Activated CD8-positive, alpha-beta memory T cell treated with anti-CD3 and anti-CD28 coated beads, Interleukin-2, amount 50 U/mL, for 24 hours (primary cell): Measurements from ENCODE around the gene ZNF74.

ENCODE experiments used
- DNase-seq: peaks from one replicate; pipeline ENCODE4 v3.0.0-alpha.2; 2020; ENCODE audit errors: extremely low read depth

The ZNF74 gene

DNA sequence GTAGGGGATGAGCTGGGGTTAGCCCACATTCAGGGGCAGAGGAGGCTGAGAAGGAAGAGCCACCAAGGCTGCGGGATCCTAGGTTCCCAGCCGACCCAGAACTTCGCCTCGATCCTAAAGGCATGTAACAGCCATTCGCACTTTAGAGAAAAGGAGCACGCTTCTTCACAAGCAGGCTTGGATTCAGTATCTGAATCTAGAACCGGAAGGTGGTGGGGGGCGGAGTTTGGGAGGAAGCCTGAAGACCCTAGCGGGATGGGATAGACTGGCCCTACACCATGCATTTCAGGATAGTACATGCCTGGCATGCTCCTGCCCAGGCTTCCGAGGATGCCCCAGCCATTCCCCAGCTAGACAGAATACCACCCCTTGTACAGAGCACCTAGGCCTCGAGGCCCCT lies 39.2 kb downstream of the ZNF74 start:
- DNase-seq = no peak

GRCh38 chr22:20433686-20434241 lies 39.8 kb downstream of the ZNF74 start:
- no peak for DNase-seq

DNA sequence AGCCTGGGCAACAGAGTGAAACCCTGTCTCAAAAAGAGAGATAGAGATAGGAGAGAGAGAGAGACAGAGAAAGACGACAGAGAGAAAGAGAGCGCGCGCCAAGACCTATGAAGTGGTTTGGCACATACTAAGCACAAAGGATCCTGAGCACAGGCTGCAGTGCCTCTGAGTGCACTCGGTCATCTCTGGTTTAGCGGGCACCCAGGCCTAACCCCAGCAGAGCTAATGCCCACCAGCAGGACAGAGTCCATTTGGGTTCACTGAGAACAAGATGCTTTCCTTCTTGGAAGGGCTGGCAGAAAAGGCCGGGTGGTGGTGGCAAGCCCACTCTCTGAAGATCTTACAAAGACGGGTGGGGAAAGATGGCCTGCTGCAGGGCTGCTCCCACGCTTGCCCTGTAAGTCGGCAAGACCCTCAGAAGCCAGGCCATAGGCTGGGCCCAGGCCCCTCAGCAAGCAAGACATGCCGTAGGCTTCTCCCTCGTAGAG lies 40.4 kb downstream of the ZNF74 start:
- DNase-seq = no peak

DNA sequence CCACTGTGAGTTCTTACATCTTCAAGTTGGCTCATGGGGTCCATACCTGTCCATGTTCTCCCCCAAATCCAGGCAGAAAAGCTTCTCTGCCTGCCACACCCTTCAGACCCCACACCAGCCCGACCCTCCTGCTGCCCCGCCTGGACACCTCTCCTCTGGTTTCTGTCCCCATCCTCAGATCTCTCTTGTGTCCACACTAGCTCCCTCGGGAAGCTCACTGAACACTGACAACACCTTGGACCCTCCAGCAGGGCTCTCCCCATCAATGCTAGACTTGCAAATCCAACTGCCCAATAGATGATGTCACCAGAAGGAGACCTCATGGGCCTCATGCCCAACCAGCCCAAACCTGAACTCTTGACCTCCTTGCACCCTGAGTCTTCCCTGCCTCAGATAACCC lies 40.8 kb downstream of the ZNF74 start:
- no peak for DNase-seq

GRCh38 chr22:20435436-20436306 lies 41.7 kb downstream of the ZNF74 start:
- DNase-seq = no peak

- no peak for DNase-seq
These were observed 42.4 kb downstream of the ZNF74 start for GRCh38 chr22:20436307-20436767.

- DNase-seq = no peak
These were observed 43.0 kb downstream of the ZNF74 start for GRCh38 chr22:20436768-20437612.

DNA sequence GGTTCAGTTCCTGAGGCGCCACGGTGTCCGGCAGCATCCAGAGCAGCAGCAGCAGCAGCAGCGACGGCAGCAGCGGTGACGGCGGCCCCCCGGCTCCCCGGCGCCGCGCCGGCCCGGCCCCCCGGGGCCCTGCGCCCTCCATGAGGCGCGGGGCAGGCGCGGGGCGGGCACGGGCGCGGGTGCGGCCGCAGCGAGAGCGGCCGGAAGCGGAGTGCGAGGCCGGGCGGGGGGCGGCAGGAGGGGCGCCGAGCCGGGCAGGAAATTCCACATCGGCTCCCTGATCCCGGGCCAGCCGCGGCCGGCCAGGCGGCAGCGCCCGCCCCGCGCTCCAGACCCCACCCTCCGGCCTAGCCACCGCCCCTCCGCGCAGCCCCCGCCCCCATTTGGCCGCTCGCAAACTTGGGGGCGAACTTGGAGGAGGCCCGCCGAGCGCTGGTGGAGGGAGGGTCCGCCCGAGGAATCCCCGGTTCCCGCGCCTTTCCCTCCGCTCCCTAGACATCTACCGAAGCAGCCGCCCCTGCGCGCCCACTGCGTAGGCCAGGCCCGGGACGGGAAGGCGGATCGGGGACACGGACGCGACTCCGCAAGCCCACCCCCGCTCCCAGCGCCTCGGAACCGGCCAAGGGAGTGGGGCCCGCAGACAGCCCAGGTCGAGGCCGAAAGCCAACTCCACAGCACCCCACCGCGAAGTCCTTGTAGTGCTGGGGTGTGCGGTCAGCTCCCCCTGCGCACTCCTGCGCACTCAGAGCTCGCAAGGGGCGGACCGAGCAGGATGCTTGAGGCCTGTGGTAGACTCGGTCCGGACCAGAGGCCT lies 43.9 kb downstream of the ZNF74 start, which contains the start of gene SCARF2:
Gene SCARF2, minus strand, starts transcription at position 213 of the 814 bp plus-strand sequence. Its CDS starts 71 bp downstream, at position 142.
- DNase-seq = no peak

DNA sequence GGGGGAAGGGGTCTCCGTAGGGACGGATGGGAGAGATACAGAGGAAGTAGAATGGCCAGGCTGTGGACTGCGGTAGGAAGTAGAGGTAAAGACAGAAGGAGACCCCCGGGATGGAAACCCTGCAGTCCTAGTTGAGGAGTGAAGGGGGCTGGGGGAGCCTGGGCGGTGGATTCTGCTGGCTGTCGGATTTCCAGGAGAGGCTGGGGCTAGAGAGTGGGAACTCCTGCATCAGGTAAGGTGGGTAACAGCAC lies 44.4 kb downstream of the ZNF74 start:
- DNase-seq = no peak

GRCh38 chr22:20438678-20439492 lies 44.9 kb downstream of the ZNF74 start:
- no peak for DNase-seq

DNA sequence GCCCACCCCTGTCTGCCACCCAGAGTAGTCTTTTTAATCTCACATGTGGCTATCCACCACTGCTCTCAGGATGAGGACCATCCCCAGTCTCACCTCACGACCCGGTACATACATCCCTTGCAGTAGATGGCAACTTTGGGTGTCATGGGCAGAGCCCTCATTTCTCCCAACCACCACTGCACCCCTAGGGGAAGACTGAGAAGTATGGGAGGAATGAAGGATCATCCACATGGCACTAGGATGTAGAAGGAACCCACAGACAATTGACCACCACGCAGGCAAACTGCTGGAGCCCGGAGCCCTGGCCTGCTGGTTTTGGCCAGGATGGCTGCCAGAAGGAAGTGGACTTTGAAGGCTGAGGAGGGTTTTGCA lies 45.6 kb downstream of the ZNF74 start:
- DNase-seq = no peak

GRCh38 chr22:20439928-20440575 lies 46.1 kb downstream of the ZNF74 start:
- no peak for DNase-seq

GRCh38 chr22:20440637-20441591 lies 47.0 kb downstream of the ZNF74 start:
- DNase-seq = no peak

- DNase-seq = no peak
These were observed 47.9 kb downstream of the ZNF74 start for GRCh38 chr22:20441631-20442484.

DNA sequence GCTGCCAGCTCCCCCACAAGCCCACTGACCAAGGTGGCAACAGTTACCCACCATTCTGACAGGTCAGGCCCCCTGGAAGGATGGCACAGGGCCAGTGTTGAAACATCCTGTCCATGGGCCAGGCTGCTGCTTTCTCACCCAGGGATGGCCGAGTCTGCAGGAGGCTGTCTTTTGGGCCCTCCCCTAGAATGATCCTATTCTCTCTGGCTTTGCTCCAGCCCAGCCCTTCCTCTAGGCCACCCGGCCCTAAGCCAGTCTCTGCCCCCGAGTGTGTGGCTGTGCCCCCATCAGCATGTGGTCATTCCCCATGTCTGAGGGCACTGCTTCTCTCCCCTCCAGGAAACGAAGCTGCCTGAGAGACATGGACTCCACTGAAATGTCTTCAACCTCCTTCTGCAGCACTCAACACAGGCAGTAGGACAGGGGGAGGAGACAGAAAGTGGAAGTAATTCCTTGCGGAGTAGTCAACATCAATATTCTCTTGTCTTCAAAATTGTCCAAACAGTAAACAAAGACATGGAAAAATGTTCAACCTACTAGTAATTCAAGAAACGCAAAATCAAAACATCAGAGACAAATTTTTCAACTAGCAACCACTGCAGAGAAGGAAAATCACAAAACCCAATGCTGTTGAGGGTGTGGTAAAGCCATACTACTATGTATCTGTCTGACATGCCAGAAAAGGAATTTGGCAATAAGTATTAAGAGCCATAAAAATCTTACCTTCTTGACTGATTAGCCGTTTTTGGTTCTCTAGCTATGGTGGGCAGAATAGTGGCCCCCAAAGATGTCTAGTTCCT lies 48.7 kb downstream of the ZNF74 start:
- no peak for DNase-seq

- no peak for DNase-seq
These were observed 50.4 kb downstream of the ZNF74 start for GRCh38 chr22:20444325-20444724.

DNA sequence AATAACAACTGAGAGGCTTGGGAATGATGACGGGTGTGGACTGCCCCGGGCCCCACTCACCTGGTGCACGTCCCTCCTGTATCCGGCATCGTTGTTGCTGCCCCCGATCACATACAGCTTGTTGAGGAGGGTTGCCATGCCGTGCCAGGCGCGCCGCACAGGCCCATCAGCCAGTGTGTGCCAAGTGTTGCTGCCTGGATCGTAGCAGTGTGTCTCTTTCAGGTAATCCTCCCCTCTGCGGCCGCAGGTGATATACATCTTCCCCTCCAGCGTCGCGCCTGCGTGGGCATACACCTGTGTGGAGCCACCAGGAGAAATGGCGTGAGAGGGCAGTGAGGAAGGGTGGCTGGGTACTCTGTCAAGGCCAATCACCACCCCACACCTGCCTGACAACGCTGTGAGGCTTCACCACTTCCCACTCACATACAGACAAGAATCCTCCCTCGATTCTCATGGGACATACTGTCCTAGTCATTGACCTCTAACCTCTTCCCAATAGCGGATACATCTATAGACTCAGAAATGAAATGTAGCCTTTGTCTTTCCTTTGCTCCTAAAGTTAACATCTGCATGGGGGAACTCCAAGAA lies 52.5 kb downstream of the ZNF74 start:
- DNase-seq = no peak
